ENCODE data around the gene YBEY. TPM values are rescaled to one million over a fixed set of nuclear protein-coding genes. Genes with fewer than 3 reads are reported as not detected.

Gene YBEY
- total and polyA plus RNA-seq, 2 of the 13 experiments (the other 11 are each of a cell fraction or from before 2014, with no cell fraction given), result 6.5 to 8.9 TPM

GRCh38 chr21:46285761-46286647, at the start of gene YBEY (continued):
- peak; percentile 69; the same call in 1 of the 2 replicates for TF ChIP-seq ZNF280D (CRISPR knock-in tag; IDR thresholded peaks at IDR 0.05)
- no peak for TF ChIP-seq FIP1L1 (IDR thresholded peaks at IDR 0.05; ENCODE audit: borderline replicate concordance, insufficient read depth, low read depth, low read length)
- TF ChIP-seq ZSCAN9 (CRISPR knock-in tag; IDR thresholded peaks at IDR 0.05; ENCODE audit: borderline replicate concordance), result peak; percentile 49; the same call in 1 of the 2 replicates
- no peak for TF ChIP-seq ZNF17 (CRISPR knock-in tag; IDR thresholded peaks at IDR 0.05)
- TF ChIP-seq ZNF367 (CRISPR knock-in tag; IDR thresholded peaks at IDR 0.05; ENCODE audit: borderline replicate concordance), result peak; percentile 84; the same call in 1 of the 2 replicates
- TF ChIP-seq NONO (IDR thresholded peaks at IDR 0.05), result no peak
- TF ChIP-seq NONO (CRISPR knock-in tag; conservative IDR thresholded peaks at IDR 0.05), result peak; percentile 93
- TF ChIP-seq KLF6 (CRISPR knock-in tag; IDR thresholded peaks at IDR 0.05), result peak; percentile 65; the same call in 1 of the 2 replicates
- peak; percentile 84 for TF ChIP-seq CCDC6 (CRISPR knock-in tag; IDR thresholded peaks at IDR 0.05)
- no peak for TF ChIP-seq ATF7 (IDR thresholded peaks at IDR 0.05)
- no peak for TF ChIP-seq ATF7 (CRISPR knock-in tag; IDR thresholded peaks at IDR 0.05)
- TF ChIP-seq ZNF512 (CRISPR knock-in tag; IDR thresholded peaks at IDR 0.05), result no peak
- TF ChIP-seq SAP130 (CRISPR knock-in tag; IDR thresholded peaks at IDR 0.05; ENCODE audit: low read depth), result peak; percentile 97
- TF ChIP-seq ZNF543 (CRISPR knock-in tag; IDR thresholded peaks at IDR 0.05), result peak; percentile 38; the same call in 1 of the 2 replicates
- TF ChIP-seq HMGXB4 (CRISPR knock-in tag; IDR thresholded peaks at IDR 0.05; ENCODE audit: borderline replicate concordance in 1 of 2, low read depth in 1 of 2), result peak; percentile 76 to 91
- TF ChIP-seq JDP2 (CRISPR knock-in tag; IDR thresholded peaks at IDR 0.05; ENCODE audit: borderline replicate concordance), result no peak; the same call in 1 of the 2 replicates
- peak; percentile 93 for TF ChIP-seq ZNF451 (CRISPR knock-in tag; IDR thresholded peaks at IDR 0.05)
- 0 out of 2 replicates have a peak, but pooled peaks have one; percentile 50 for TF ChIP-seq ZBTB3 (CRISPR knock-in tag; IDR thresholded peaks at IDR 0.05; ENCODE audit: borderline replicate concordance, low read depth)
- TF ChIP-seq CHD2 (IDR thresholded peaks at IDR 0.05; ENCODE audit: low read depth, low read length), result peak; percentile 89
- peak; percentile 96 for TF ChIP-seq YEATS4 (CRISPR knock-in tag; IDR thresholded peaks at IDR 0.05; ENCODE audit: borderline replicate concordance)
